Globus pallidus (tissue), 1 donor: ENCODE measurements around the gene SLC7A5.
"Not testable (repeated sequence)": the region's sequence is repeated elsewhere in the genome, so short reads cannot be mapped to it uniquely, and the experiment has no call there.

Experiments
- DNase-seq: peaks from one replicate; pipeline ENCODE4 v3.0.0-alpha.2; 2015; ENCODE audit warnings: low spot score

The SLC7A5 gene

DNA sequence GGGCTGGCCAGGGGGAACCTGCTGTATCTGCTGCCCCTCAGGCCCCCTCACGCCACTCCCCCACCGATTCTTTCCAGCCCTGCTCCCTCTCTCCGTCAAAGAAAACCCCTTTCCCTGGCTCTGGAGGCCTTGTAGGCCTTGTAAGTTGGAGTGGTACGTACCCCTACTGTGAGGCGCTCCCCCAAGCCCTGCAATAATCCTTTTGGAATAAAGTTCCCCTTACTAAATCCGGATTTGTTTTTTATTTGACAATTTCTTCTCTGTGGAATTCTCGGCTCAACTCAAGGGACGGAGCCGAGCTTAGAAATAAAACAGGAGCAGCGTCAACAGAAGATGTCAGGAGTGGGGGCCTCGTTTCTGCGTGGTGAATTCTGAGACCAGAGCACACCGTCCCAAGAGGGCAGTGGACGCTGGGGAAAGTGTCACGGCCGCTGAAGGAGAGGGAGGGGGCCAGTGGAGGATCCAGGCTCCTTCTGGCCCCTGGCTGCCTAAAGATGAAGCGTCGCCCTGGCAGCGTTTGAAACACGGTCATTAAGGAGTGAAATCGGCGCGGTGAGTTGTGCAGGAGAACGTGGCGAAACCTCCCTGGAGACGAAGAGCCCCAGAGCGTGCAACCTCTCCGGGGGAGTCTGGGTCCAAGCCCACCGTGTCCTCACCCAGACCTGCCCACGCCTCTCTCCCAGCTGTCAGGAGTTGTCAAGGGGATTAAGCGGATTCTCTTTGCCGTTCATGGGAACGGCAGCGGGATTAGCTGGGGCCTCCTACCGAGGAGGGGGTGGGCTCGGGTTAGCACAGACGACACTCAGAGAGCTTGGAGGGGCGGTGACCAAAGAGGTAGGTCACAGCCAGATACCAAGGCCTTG lies 47.0 kb downstream of the SLC7A5 start:
- DNase-seq: no peak

DNA sequence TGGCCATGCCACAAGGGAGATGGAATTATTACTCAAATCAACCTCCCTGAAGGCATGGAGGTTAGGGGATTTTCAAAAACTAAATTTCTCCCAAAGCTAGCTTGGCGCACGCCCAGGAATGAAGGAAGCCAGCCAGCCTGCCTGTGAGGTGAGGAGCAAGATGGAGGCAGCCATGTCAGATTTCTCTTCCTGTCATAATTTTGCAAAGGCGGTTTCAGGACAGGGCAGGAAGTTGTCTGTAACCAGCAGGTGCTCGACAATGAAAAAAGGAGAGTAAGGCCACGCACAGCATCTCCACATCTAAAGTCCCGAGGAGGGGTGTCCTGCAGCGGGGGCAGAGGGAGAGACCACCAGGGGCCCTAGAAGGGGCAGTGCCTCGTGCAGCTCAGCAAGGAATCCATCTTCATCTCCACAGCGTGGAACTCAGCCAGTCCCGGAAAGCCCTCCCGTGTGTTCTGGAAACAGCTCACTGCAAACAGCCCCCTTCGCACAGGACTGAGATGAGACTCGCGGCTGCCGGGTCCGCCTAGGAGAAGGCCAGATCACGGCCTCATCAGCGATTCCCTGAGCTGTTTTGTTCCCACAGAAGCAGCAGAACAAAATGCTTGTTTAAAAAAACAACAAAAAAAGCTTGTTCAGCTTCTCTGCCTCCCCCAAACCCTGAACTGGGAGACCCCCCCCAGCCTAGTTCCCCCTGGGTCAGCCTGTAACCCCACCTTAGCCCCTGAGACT lies 47.8 kb downstream of the SLC7A5 start:
- DNase-seq: no peak

DNA sequence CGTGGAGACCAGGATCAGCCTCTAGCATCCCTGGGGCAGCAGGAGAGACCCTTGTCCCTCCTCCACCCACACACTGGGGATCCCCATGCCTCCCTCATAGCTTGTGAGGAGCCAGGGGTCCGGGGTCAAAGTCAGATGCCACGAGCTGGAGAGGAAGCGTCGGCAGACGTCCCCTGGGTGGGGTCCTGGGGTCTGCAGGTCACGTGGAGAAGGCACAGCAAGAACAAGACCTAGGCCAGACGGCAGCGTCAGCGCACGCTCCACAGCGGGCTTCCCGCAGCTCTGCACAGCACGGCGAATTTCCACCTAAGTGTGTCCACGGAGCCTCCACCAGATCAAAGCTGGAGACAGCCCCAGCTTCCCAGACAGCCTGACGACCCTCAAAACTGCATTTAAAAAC lies 49.3 kb downstream of the SLC7A5 start:
- DNase-seq: no peak

DNA sequence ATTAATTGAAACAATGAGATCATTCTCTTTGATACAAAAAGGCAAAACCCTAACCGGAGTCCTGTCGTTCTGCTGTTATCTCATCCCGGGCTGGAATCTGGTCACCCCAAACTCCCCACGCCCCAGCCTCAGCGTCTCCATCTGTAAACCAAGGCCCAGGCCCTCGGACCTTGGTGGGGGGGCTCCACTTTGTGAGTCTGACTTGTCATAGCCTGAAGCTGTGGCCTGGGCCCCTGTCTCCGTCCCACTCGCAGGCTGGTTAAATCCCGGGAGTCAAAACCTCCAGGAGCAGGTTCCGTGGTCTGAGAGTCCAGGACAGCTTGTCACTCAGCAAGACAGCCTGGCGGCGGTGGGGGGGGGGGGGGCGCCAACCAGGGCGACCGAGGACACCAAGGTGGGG lies 50.0 kb downstream of the SLC7A5 start:
- no peak for DNase-seq

DNA sequence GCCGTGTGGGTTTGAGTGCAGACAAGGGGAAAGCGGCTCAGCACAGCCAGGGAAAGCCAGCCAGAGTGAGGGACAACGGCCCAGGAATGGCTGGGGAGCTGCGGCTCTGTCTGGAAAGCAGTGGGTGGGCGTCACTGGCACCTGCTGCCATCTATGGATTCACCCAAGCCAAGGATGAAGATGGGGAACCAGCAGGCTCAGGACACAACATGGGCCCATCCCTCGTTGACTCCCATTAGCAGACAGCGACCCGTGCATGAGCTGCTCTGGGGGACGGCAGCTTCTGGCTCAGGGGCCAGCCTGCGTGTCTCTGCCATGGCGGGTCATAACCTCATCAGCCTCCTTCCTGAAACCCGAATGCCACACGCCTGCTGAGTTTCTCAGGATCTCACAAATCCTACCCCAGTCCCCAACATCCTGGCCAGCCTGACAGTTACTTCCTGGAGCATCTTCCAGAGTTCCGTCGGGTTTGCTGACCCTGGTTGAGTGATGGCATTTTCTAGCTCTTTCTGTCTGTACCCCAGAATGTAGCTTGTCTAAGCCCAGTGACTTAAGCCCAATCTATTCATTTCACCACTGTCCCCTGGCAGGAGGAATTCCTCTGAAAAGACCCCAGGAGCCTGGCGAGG lies 50.7 kb downstream of the SLC7A5 start:
- no peak for DNase-seq

DNA sequence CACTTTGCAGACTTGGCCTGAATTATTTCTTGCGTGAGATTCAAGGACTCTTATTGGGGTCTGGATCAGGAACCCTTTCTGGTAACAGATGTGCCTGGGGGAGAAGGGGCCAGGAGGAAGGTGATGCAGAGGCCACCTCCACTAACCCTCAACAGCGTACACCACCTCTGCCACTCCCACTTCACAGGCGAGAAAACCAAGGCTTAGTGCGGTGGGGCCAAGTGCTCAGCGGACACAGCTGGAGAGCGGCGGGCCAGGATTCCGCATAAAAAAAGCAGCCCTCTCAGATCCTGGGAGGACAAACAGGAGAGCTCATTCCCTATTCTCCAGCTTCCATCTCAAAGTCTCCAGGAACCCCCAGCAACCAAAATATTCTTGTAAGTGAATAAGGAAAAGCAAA lies 51.4 kb downstream of the SLC7A5 start:
- no peak for DNase-seq

DNA sequence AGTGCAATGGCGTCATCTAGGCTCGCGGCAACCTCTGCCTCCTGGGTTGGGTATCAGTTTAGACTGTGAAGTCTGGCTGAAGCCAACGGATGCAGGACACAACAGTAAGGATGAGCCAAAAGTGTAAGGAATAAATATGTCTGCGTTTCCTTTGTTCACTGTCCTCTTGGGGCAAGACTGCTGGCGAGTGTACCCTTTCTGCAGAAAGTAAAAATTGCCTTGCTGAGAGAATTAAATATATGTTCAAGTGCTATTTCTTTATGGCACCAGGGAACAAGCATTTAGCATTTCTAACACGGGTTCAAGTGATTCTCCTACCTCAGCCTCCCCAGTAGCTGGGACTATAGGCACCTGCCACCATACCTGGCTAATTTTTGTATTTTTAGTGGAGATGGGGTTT lies 51.9 kb downstream of the SLC7A5 start:
- not testable (repeated sequence) for DNase-seq

DNA sequence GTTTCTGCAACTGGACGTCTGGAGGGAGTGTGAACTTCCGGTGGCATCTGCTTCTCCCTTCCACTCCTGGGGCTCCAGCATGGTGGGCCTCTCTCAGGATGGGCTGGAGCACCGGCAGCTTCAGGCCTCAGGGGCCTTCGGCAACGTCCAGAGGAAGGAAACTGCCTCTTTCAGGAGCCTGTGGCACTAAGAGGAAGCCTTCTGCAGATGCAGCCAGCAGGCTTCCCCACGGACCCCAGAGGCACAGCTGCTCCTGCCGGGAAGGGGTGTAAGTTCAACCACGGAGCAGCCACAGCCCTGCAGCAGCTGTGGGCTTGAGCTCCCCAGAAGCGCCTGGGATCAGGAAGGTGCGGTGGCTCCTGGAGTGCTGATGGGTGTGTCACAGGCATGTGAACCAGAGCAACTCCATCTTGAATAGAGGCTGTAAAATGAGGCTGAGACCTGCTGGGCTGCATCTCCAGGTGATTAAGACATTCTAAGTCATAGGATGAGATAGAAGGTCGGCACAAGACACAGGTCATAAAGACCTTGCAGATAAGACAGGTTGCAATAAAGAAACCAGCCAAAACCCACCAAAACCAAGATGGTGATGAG lies 52.7 kb downstream of the SLC7A5 start:
- no peak for DNase-seq

DNA sequence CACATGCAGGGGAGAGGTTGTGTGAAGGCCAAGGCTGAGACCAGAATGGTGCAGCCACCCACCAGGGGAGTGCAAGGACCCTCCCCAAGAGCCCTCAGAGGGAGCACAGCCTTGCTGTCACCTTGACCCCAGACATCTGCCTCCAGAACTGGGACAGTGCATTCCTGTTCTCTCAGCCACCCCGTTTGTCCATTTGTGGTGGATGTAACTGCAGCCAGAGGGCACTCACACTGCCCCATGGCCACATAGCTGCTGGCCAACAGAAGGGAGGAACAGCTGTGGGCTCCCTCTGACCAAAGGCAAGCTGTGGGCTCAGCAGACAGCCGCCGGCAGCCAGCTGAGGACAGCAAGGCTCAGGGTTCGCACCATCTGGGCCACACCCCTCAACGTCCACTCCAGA lies 53.7 kb downstream of the SLC7A5 start:
- no peak for DNase-seq

DNA sequence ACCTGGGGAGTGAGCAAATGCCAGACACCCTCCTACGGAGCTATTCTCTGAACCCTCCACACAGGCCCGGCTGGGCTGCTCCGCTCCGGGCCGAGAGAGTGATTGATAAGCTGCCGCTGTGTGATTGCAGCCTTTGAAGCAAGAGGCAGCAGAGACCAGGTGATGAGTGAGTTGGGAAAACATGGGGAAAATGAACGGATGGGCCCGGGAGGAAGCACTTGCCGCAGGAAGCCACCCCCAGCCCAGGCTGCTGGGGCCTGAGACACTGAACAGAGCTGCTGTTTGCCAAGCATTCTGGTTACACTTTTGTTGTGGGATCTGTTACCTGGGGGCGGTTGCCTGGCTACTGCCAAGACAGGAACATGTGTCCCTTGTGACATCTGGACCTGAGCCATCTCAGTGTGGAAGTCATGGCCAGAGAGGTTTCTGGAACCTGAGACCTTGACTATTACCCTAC lies 57.1 kb downstream of the SLC7A5 start:
- DNase-seq: no peak

DNA sequence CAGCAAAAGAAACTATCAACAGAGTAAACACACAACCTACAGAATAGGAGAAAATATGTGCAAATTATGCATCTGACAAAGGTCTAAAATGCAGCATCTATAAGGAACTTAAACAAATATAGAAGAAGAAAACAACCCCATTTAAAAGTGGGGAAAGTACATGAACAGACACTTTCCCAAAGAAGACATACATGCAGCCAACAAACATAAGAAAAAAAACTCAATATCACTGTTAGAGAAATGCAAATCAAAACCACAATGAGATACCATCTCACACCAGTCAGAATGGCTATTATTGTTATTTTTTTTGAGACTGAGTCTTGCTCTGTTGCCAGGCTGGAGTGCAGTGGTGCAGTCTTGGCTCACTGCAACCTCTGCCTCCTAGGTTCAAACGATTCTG lies 57.9 kb downstream of the SLC7A5 start:
- not testable (repeated sequence) for DNase-seq

DNA sequence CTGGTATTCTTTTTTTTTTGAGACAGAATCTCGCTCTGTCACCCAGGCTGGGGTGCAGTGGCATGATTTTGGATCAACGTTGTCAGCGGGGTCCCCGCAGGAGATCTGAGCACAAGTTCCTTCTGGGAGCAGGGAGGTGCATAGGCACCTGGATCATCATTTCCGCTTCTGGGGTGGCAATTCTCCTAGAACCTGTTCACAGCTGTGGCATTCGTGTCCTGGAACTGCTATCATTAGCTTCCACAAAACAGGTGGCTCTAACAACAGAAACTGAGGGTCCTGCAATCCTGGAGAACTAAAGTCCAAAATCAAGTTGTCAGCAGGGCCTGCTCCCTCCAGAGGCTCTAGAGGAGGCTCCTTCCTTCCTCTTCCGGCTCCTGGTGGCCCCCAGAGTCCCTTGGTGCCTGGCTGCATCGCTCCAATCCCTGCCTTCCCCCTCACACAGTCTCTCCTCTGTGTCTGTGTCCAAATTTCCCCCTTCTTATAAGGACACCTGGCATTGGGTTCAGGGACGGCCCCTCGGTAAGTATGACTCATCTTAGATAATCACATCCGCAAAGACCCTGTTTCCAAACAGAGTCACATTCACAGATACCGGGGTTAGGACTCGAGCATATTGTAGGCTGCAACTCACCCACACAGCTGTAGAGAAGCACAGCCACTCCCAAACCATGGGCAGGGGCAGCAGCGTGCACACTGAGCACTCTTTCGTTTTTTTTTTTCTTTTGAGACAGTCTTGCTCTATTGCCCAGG lies 60.0 kb downstream of the SLC7A5 start:
- no peak for DNase-seq

DNA sequence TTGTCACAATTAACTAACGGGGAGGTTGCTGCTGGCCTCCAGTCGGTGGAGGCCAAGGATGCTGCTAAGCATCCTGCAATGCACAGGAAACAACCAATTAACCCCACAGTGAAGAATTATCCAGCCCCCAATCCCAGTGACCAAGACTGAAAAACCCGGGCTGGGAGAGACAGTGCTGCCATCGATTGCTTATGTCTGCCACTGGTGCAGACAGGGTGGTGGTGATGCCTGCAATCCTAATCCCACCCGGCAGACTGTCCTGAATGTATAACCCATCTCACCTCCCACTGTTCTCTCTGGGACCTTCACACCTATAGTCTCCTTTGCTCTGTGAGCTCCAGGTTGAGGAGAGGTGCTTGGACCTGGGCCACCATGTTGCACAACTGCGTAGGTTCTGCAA lies 61.2 kb downstream of the SLC7A5 start:
- no peak for DNase-seq

DNA sequence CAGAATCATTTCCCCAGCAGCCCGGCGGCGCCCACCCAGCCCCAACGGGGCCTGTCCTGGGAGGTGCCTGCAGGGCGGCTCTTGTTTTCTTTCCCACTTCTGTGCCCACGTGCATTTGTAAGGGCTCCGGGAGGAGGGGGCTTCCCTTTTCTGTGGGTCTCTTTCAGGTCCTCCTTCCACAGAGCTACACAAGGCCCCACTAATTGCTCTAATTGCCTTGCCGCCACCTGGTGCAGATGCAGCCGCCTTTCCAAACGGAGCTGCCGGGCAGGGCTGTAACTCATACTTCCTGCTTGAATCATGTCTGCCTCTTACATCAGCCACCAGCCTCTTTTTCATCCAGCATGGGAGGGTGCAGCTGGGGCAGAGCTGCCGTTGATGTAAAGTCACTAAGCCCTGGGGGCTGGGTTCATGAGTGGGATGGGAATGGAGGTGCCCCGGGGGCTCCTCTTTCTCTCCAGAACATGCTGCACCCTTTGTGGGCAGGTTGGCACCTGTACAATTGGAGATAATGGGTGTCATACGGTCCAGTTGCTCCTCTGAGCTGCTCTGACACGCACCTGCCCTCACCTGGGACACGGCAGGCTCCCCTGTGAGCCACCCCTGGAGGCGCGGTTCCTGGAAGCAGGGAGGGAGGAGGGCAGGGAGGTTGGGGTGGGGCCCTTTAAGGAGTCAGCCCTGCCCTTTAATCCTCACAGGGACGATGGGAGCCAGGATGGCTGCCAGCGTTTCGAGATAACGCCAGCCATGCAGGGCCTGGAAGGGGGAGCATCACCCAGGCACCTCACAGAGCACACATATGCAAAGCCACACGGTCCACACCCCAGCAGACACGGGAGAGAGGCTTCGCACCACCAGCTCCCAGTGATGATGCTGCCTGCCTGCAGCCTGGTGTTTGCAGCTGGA lies 62.4 kb downstream of the SLC7A5 start:
- DNase-seq: no peak

DNA sequence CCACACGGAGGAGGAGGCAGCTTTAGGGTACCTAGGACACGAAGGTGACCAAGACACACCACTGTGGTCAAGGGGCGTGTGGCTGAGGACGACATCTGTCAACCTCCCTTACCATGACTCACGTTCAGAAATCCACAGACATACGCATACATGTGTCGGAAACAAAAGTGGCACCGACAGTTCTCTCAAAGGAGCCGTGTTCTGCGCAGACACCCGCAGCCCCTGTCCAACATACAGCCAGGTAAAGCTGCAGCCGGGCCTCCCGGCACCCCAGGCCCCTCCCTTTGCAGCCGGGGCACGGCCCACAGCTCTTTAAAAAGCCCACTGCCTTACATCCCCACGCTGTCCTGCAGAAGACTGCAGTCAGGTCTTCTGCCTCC lies 63.1 kb downstream of the SLC7A5 start:
- no peak for DNase-seq

DNA sequence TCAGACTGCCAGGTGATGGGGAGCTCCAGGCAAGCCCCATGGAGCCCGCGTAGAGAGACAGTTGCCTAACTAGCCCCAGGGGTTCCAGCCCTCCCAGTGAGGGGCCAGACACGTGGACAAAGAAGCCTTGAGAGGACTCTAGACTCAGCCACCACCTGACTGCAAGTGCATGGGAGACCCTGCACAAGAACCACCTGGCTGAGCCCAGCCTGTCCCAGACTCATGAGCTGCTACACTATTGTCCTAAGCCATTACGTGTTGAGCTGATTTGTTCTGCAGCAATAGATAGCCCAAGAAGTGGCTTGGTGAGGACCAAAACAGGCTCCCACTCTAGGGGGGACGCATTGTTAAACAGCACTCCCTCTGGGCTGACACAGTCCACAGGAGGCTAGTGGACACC lies 65.9 kb downstream of the SLC7A5 start:
- DNase-seq: no peak

DNA sequence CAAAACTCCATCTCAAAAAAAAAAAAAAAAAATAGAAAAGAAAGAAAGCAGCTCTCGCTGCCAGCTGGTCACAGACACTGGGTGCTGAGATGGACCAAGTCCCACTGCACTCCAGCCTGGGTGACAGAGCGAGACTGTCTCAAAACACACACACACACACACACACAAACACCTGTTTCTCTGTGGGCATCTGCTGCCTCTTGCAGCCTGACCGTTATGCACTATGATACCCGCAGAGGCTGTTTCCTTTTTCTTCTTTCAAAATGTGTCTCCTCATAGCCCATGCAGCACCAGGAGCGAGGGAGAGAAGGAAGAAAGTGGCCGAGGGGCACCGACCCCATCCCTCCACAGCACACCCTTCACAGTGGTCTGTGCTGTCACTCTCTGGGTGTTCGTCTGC lies 66.6 kb downstream of the SLC7A5 start:
- DNase-seq: no peak

DNA sequence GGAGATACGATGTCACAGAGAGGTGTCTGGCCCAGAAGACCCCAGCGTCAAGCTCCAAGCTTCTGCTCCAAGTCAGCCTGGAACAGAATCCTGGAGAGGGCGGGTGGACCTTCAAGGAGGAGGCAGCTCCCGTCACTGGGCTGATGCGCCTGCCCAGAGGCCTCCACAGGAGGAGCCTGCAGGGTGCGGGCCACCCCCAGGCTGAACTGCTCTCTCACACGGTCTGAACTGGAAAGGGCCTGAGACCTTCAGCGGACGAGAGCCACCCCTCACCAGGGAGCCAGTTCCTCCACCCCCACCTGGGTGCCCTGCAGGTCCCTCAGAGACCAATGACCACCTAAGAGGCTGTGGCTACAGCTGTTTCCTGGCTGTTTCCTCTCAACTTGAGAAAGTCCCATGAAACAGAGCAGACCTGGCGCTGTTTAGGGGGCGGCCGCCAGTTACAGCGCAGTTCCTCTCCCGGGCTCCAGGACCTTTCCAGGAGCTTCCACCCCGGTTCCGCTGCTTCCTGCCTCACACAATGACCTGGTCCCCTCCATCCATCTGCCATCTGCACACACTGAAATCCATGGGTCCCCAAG lies 67.5 kb downstream of the SLC7A5 start:
- no peak for DNase-seq

DNA sequence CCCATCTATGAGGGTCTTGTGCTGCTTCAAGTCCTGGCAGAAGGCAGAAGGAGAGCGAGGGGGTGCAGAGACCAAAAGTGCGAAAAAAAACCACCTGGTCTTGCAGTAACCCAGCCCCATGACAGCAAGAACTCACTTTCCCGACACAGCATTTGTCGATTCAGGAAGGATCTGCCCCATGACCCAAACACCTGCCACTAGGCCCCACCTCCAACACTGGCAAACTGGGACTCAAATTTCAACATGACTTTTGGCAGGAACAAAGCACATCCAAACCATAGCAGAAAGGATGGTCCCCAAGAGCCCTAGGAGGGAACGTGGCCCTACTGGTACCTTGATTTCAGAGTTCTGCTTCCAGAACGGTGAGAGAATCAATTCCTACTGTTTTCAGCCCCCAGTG lies 68.8 kb downstream of the SLC7A5 start:
- DNase-seq: no peak

DNA sequence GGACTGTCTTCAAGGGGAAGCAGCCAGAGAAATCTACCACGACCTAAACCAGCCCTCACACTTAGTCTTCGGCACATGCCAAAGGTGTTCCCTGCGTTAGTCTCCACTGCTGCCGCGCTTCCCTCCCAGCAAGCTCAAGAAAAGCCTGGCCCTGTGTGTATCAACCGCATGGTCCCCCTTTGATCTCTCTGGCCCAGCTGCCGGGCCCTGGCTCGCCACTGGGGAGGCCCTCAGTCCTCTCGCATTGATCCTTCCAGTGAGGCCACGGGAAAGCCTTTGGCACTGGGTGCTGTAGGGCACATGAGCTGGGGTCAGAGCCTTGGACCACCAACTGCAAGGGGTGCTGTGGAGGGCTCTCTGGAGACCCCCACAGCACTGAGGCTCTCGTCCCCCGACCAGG lies 74.0 kb downstream of the SLC7A5 start:
- DNase-seq: no peak
